Kidney (tissue), 14 donors: Measurements from ENCODE around the gene PUM1. TPM values are rescaled to one million over a fixed set of nuclear protein-coding genes. Genes with fewer than 3 reads are reported as not detected.

ENCODE experiments used
- DNase-seq, 5 donors: peaks; one replicate each; pipeline ENCODE4 v3.0.0-alpha.2; 2013 to 2020
- FAIRE-seq: peaks from 2 replicates; lab custom pipeline; 2012; peaks lifted over from hg19 to GRCh38; lab: Jason Lieb, UNC
- H3K27ac ChIP-seq, 2 donors: one replicate each; pipeline ENCODE4 v1.7.0; 2013; ENCODE audit warnings: low read depth in 2 of 2, low read length in 2 of 2, inconsistent platforms in 1 of 2
- H3K27me3 ChIP-seq: one replicate; pipeline ENCODE4 v1.7.1; 2013; ENCODE audit warnings: low read length, inconsistent platforms; ENCODE audit not compliant: control insufficient read depth, insufficient read depth
- H3K36me3 ChIP-seq, 3 donors: one replicate each; pipeline versions ENCODE4 v1.7.0 to v1.7.1; 2013; ENCODE audit warnings: low read length in 3 of 3, control low read depth in 1 of 3, inconsistent platforms in 1 of 3; ENCODE audit not compliant: insufficient read depth in 3 of 3, control insufficient read depth in 2 of 3
- H3K4me1 ChIP-seq, 3 donors: one replicate each; pipeline versions ENCODE4 v1.7.0 to v1.7.1; 2013; ENCODE audit warnings: low read length in 3 of 3, inconsistent platforms in 1 of 3, low read depth in 1 of 3; ENCODE audit not compliant: control insufficient read depth in 2 of 3, insufficient read depth in 2 of 3
- H3K4me3 ChIP-seq, 3 donors: one replicate each; pipeline versions ENCODE4 v1.7.0 to v1.8.1; 2013; ENCODE audit warnings: low read length in 3 of 3, control low read depth in 1 of 3, inconsistent platforms in 1 of 3
- H3K9ac ChIP-seq, 3 donors: one replicate each; pipeline versions ENCODE4 v1.7.0 to v1.7.1; 2013; ENCODE audit warnings: low read length in 3 of 3, control low read depth in 1 of 3, inconsistent platforms in 1 of 3
- H3K9me3 ChIP-seq, 3 donors: one replicate each; pipeline versions ENCODE4 v1.7.0 to v1.7.1; 2013; ENCODE audit warnings: low read length in 3 of 3, control low read depth in 1 of 3, inconsistent platforms in 1 of 3; ENCODE audit not compliant: control insufficient read depth in 2 of 3, insufficient read depth in 1 of 3
- CTCF ChIP-seq: IDR thresholded peaks from 3 replicates; pipeline ENCODE4 v1.5.1; 2012; ENCODE audit warnings: mild to moderate bottlenecking, moderate library complexity, borderline replicate concordance; ENCODE audit not compliant: insufficient read depth; ENCODE audit errors: extremely low read depth
- intact Hi-C: fragments of 100-400 bp; cut with DNase I; formaldehyde crosslinking; loops from one replicate; pipeline ENCODE4 v1.11.1; 2022
- polyA plus RNA-seq: library from polyadenylated mRNA; stranded (reverse); fragments of 350-450 nt; fragmentation: Illumina TruSeq; extraction: RNeasy Lipid Tissue Mini Kit (QIAGEN cat#74804); gene quantifications from one replicate; pipeline ENCODE4 v1.2.3, GENCODE V29; 2014; ENCODE audit warnings: low read depth, low replicate concordance; ENCODE audit not compliant: insufficient read depth
- total RNA-seq: library from RNA; stranded (reverse); fragmentation: NEBNext Ultra II Directional; extraction: Animal tissue kit (Norgen Biotek cat#: 25700); gene quantifications from one replicate; pipeline ENCODE4 v1.2.1, GENCODE V29; 2021
- donor health status: control.
- donor health status: control.
- donor health status: control.
- donor health status: control.
- donor health status: control.
- donor health status: DM: yes; HTN: yes; CAD: no.
- donor health status: Normal renal cell carcinoma (clear cell type).

The PUM1 gene
- total and polyA plus RNA-seq, 2 donors from 2014 or later = 19.1 to 150 TPM

- no peak for TF ChIP-seq CTCF
- Histone ChIP-seq H3K4me1 (peaks cover 7 to 29% (median 7%) of the 10 kb centered on the region in 3 donors), H3K9me3 (no peaks in the 10 kb centered on the region), H3K27me3 (no peaks in the 10 kb centered on the region), H3K9ac (no peak overlapping the region), H3K27ac (no peak overlapping the region), H3K36me3 (peaks cover 4 to 13% (median 6%) of the 10 kb centered on the region in 3 donors), H3K4me3 (no peak overlapping the region)
- FAIRE-seq = no peak
- no peak for DNase-seq
- intact Hi-C loops = no loop called here
These were observed 77.5 kb downstream of the PUM1 start for GRCh38 chr1:30988045-30988444.

GRCh38 chr1:30986755-30987154, 78.8 kb downstream of the PUM1 start:
- Histone ChIP-seq H3K9me3 (no peaks in the 10 kb centered on the region), H3K9ac (no peak overlapping the region), H3K4me1 (peaks cover 7 to 33% (median 10%) of the 10 kb centered on the region in 3 donors), H3K27ac (peak overlapping the region in 1 of 2 donors; percentile 22), H3K36me3 (peaks cover 0 to 7% (median 4%) of the 10 kb centered on the region in 3 donors), H3K4me3 (no peak overlapping the region), H3K27me3 (no peaks in the 10 kb centered on the region)
- no peak for FAIRE-seq
- intact Hi-C loops = no loop called here
- no peak for TF ChIP-seq CTCF
- no peak for DNase-seq

- Histone ChIP-seq H3K9ac (no peak overlapping the region), H3K27ac (no peak overlapping the region), H3K36me3 (peaks cover 2 to 4% (median 2%) of the 10 kb centered on the region in 3 donors), H3K9me3 (no peaks in the 10 kb centered on the region), H3K4me1 (peaks cover 7 to 33% (median 10%) of the 10 kb centered on the region in 3 donors), H3K4me3 (no peak overlapping the region), H3K27me3 (no peaks in the 10 kb centered on the region)
- DNase-seq (no peak), FAIRE-seq (no peak)
- TF ChIP-seq CTCF = no peak
- intact Hi-C loops = no loop called here
These were observed 80.5 kb downstream of the PUM1 start for GRCh38 chr1:30984991-30985503.
